ENCODE data around the gene POLD1.

- TF ChIP-seq POLR2A (IDR thresholded peaks at IDR 0.05) = no peak
- TF ChIP-seq, protein P1, sequence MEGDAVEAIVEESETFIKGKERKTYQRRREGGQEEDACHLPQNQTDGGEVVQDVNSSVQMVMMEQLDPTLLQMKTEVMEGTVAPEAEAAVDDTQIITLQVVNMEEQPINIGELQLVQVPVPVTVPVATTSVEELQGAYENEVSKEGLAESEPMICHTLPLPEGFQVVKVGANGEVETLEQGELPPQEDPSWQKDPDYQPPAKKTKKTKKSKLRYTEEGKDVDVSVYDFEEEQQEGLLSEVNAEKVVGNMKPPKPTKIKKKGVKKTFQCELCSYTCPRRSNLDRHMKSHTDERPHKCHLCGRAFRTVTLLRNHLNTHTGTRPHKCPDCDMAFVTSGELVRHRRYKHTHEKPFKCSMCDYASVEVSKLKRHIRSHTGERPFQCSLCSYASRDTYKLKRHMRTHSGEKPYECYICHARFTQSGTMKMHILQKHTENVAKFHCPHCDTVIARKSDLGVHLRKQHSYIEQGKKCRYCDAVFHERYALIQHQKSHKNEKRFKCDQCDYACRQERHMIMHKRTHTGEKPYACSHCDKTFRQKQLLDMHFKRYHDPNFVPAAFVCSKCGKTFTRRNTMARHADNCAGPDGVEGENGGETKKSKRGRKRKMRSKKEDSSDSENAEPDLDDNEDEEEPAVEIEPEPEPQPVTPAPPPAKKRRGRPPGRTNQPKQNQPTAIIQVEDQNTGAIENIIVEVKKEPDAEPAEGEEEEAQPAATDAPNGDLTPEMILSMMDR (IDR thresholded peaks at IDR 0.05) = no peak
Measured at GRCh38 chr19:50356691-50357177, 27.4 kb upstream of the POLD1 start.

Measured in esophagus squamous epithelium (tissue), 4 donors.